Stimulated activated naive CD8-positive, alpha-beta T cell treated with anti-CD3 and anti-CD28 coated beads, Interleukin-15, amount 100 ng/mL, for 72 hours (primary cell): ENCODE data around the gene NXPH4.

Source experiments
- ATAC-seq: fragments of 150-1000 bp; cut with Tn5 transposase; 2 replicates; pipeline ENCODE4 v1.10.0; 2021; ENCODE audit warnings: mild to moderate bottlenecking, moderate library complexity
- DNase-seq, 2 donors: peaks; one replicate each; pipeline ENCODE4 v3.0.0; 2021 to 2022
- H3K27ac Mint-ChIP-seq, 2 donors: one replicate each; pipeline ENCODE4 v1.8.0; 2022; ENCODE audit warnings: mild to moderate bottlenecking in 2 of 2, mixed read lengths in 2 of 2, moderate library complexity in 2 of 2
- H3K27me3 Mint-ChIP-seq: one replicate; pipeline ENCODE4 v1.8.0; 2022; ENCODE audit warnings: mixed read lengths
- H3K4me1 Mint-ChIP-seq: one replicate; pipeline ENCODE4 v1.8.0; 2022; ENCODE audit warnings: mild to moderate bottlenecking, mixed read lengths
- H3K4me3 Mint-ChIP-seq, 2 donors: one replicate each; pipeline ENCODE4 v1.8.0; 2022; ENCODE audit warnings: mild to moderate bottlenecking in 2 of 2, mixed read lengths in 2 of 2, moderate library complexity in 1 of 2
- H3K9me3 Mint-ChIP-seq, 2 donors: one replicate each; pipeline ENCODE4 v1.8.0; 2022; ENCODE audit warnings: mixed read lengths in 2 of 2

NXPH4 gene

DNA sequence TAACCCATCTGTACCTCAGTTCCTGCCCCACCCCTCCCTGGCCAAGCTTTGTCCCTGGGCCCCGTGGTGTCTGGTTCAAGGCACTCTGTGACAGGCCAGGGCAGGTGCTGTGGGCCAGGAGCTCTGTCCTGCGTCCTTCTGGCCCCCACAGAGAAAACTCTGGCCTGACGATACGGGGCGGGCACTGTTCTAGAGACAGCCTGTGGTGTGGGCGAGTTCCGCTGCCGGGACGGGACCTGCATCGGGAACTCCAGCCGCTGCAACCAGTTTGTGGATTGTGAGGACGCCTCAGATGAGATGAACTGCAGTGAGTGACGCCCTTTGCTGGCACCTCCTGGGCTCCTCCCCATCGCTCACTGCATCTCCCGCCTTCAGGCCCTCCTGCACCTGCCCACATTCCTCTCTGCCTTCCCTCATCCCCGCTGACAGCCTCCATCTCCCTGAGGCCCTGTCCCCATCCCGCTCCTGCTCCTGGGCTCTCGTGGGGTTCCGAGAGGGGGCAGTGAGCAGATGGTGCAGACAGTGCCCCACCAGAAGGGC lies 22.8 kb upstream of the NXPH4 start:
- H3K27ac Mint-ChIP-seq, result no peak overlapping the region
- DNase-seq (no peak), ATAC-seq (no peak)
- H3K9me3 Mint-ChIP-seq, result no peaks in the 10 kb centered on the region
- no peak overlapping the region for H3K4me3 Mint-ChIP-seq
- H3K4me1 Mint-ChIP-seq, result no peaks in the 10 kb centered on the region
- no peaks in the 10 kb centered on the region for H3K27me3 Mint-ChIP-seq

- no peak overlapping the region for H3K27ac Mint-ChIP-seq
- no peaks in the 10 kb centered on the region for H3K27me3 Mint-ChIP-seq
- no peak for ATAC-seq
Observed at GRCh38 chr12:57194253-57194652, 22.3 kb upstream of the NXPH4 start.

DNA sequence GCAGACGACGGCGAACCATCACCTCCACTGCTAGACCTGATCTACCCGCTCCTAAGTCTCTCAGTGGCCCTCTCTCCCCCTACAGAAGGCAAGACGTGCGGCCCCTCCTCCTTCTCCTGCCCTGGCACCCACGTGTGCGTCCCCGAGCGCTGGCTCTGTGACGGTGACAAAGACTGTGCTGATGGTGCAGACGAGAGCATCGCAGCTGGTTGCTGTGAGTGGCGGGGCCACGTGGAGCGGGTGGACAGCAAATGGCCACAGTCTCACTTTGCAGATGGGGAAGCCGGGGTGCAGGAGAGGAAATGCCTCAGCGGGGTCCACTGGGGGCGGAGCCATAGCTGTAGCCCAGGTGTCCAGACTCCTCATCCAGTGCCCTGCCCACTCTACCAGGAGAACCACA lies 21.4 kb upstream of the NXPH4 start:
- no peak for DNase-seq
- Mint-ChIP-seq H3K4me3 (no peak overlapping the region), H3K27ac (peak overlapping the region in 1 of 2 donors; percentile 27), H3K27me3 (no peaks in the 10 kb centered on the region), H3K9me3 (no peaks in the 10 kb centered on the region), H3K4me1 (no peaks in the 10 kb centered on the region)
- ATAC-seq, result no peak

More at GRCh38 chr12:57194253-57194652, 22.3 kb upstream of the NXPH4 start:
- no peaks in the 10 kb centered on the region for H3K9me3 Mint-ChIP-seq
- no peak overlapping the region for H3K4me3 Mint-ChIP-seq
- DNase-seq, result no peak
- no peaks in the 10 kb centered on the region for H3K4me1 Mint-ChIP-seq

DNA sequence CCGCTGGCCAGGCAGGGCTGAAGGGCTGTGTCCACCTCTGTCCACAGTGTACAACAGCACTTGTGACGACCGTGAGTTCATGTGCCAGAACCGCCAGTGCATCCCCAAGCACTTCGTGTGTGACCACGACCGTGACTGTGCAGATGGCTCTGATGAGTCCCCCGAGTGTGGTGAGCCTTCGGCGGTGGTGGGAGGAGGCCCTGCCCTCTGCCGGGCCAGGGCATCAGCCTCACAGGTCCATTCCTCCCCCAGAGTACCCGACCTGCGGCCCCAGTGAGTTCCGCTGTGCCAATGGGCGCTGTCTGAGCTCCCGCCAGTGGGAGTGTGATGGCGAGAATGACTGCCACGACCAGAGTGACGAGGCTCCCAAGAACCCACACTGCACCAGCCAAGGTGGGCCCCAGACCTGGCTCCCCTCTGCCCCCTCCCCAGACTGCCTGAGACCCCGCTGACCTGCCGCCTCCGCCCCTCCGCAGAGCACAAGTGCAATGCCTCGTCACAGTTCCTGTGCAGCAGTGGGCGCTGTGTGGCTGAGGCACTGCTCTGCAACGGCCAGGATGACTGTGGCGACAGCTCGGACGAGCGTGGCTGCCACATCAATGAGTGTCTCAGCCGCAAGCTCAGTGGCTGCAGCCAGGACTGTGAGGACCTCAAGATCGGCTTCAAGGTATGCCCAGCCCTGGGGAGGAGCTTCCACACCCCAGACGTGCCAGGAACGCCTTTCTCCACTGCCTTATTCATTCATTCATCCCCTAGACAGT lies 20.8 kb upstream of the NXPH4 start:
- H3K4me1 Mint-ChIP-seq, result no peaks in the 10 kb centered on the region
- ATAC-seq, result no peak
- no peak overlapping the region for H3K27ac Mint-ChIP-seq

DNA sequence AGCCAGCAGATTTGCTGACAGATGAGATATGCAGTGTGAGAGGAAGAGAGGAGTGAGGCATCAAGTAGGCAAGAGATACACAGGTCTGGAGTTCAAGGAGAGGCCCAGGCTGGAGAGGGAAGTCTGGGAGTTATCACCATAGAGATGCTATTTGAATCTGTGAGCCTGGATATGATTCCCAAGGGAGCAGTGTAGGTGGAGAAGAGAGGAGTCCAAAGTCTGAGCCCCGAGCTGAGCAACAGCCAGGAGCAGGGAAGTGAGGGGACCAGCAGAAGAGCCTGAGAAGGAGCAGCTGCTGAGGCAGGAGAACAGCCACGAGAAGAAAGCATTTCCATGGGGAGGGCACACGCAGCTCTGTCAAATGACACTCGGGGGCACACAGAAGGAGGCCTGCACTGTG lies 20.2 kb upstream of the NXPH4 start:
- Mint-ChIP-seq H3K27ac (peak overlapping the region in 1 of 2 donors; percentile 35), H3K27me3 (no peaks in the 10 kb centered on the region)
- no peak for ATAC-seq

More for the DNA sequence above, 20.8 kb upstream of the NXPH4 start:
- Mint-ChIP-seq H3K27me3 (no peaks in the 10 kb centered on the region), H3K9me3 (no peaks in the 10 kb centered on the region), H3K4me3 (no peak overlapping the region)
- DNase-seq, result no peak

GRCh38 chr12:57196956-57197355 lies 19.6 kb upstream of the NXPH4 start:
- Mint-ChIP-seq H3K27me3 (no peaks in the 10 kb centered on the region), H3K9me3 (no peaks in the 10 kb centered on the region), H3K4me1 (no peaks in the 10 kb centered on the region), H3K4me3 (no peak overlapping the region), H3K27ac (no peak overlapping the region)
- ATAC-seq (no peak), DNase-seq (no peak)

More for the DNA sequence above, 20.2 kb upstream of the NXPH4 start:
- Mint-ChIP-seq H3K9me3 (no peaks in the 10 kb centered on the region), H3K4me1 (no peaks in the 10 kb centered on the region), H3K4me3 (no peak overlapping the region)
- no peak for DNase-seq

DNA sequence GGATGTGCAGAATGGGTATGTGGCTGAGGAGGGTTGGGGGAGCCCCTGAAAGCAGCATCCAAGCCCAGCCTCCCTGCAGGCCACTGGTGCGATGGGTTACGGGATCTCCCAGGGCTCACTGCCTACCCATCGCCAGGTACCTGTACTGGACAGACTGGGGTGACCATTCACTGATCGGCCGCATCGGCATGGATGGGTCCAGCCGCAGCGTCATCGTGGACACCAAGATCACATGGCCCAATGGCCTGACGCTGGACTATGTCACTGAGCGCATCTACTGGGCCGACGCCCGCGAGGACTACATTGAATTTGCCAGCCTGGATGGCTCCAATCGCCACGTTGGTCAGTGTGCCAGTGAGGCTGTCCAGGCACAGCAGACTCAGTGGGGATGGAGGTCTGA lies 18.3 kb upstream of the NXPH4 start:
- no peaks in the 10 kb centered on the region for H3K9me3 Mint-ChIP-seq
- H3K4me1 Mint-ChIP-seq, result no peaks in the 10 kb centered on the region
- no peak for DNase-seq

GRCh38 chr12:57199191-57199590 lies 17.4 kb upstream of the NXPH4 start:
- Mint-ChIP-seq H3K27me3 (no peaks in the 10 kb centered on the region), H3K4me1 (no peaks in the 10 kb centered on the region), H3K4me3 (no peak overlapping the region), H3K9me3 (no peaks in the 10 kb centered on the region), H3K27ac (no peak overlapping the region)
- no peak for DNase-seq
- no peak for ATAC-seq

More for the DNA sequence above, 18.3 kb upstream of the NXPH4 start:
- H3K27me3 Mint-ChIP-seq, result no peaks in the 10 kb centered on the region
- no peak overlapping the region for H3K4me3 Mint-ChIP-seq
- H3K27ac Mint-ChIP-seq, result no peak overlapping the region
- ATAC-seq, result no peak

GRCh38 chr12:57200497-57200896 lies 16.1 kb upstream of the NXPH4 start:
- H3K27ac Mint-ChIP-seq, result no peak overlapping the region
- H3K27me3 Mint-ChIP-seq, result no peaks in the 10 kb centered on the region
- DNase-seq (no peak), ATAC-seq (no peak)
- H3K4me3 Mint-ChIP-seq, result no peak overlapping the region
- no peaks in the 10 kb centered on the region for H3K9me3 Mint-ChIP-seq
- H3K4me1 Mint-ChIP-seq, result no peaks in the 10 kb centered on the region

GRCh38 chr12:57201219-57201618 lies 15.4 kb upstream of the NXPH4 start:
- Mint-ChIP-seq H3K27me3 (no peaks in the 10 kb centered on the region), H3K4me1 (no peaks in the 10 kb centered on the region), H3K27ac (no peak overlapping the region), H3K9me3 (no peaks in the 10 kb centered on the region), H3K4me3 (no peak overlapping the region)
- no peak for ATAC-seq
- no peak for DNase-seq

- Mint-ChIP-seq H3K27me3 (no peaks in the 10 kb centered on the region), H3K27ac (no peak overlapping the region), H3K4me1 (no peaks in the 10 kb centered on the region), H3K4me3 (no peak overlapping the region), H3K9me3 (no peaks in the 10 kb centered on the region)
- ATAC-seq, result no peak
- DNase-seq, result no peak
Observed at GRCh38 chr12:57201631-57202030, 15.0 kb upstream of the NXPH4 start.

DNA sequence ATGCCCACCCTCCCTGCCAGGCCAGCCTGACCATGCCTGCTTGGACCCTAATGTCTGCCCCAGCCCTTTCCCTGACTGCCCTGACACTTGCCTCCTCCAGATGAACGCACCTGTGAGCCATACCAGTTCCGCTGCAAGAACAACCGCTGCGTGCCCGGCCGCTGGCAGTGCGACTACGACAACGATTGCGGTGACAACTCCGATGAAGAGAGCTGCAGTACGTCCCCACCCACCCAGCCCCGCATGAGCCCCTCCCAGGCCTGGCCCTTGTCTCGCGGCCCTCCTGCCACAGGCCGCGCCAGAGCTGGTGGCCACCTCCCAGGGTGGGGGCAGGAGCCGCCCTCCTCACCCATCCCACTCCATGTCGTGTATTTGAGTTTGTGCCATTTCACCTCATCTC lies 14.3 kb upstream of the NXPH4 start:
- DNase-seq (no peak), ATAC-seq (no peak)
- Mint-ChIP-seq H3K27ac (no peak overlapping the region), H3K27me3 (no peaks in the 10 kb centered on the region), H3K4me3 (no peak overlapping the region), H3K4me1 (no peaks in the 10 kb centered on the region), H3K9me3 (no peaks in the 10 kb centered on the region)

GRCh38 chr12:57203201-57203600 lies 13.4 kb upstream of the NXPH4 start:
- no peaks in the 10 kb centered on the region for H3K4me1 Mint-ChIP-seq
- DNase-seq (no peak), ATAC-seq (no peak)
- no peak overlapping the region for H3K4me3 Mint-ChIP-seq
- no peak overlapping the region for H3K27ac Mint-ChIP-seq
- H3K9me3 Mint-ChIP-seq, result no peaks in the 10 kb centered on the region
- H3K27me3 Mint-ChIP-seq, result no peaks in the 10 kb centered on the region

- H3K4me3 Mint-ChIP-seq, result no peak overlapping the region
- no peaks in the 10 kb centered on the region for H3K9me3 Mint-ChIP-seq
- H3K27me3 Mint-ChIP-seq, result no peaks in the 10 kb centered on the region
- no peak overlapping the region for H3K27ac Mint-ChIP-seq
- ATAC-seq (no peak), DNase-seq (no peak)
- H3K4me1 Mint-ChIP-seq, result no peaks in the 10 kb centered on the region
Observed at GRCh38 chr12:57203791-57204190, 12.8 kb upstream of the NXPH4 start.

DNA sequence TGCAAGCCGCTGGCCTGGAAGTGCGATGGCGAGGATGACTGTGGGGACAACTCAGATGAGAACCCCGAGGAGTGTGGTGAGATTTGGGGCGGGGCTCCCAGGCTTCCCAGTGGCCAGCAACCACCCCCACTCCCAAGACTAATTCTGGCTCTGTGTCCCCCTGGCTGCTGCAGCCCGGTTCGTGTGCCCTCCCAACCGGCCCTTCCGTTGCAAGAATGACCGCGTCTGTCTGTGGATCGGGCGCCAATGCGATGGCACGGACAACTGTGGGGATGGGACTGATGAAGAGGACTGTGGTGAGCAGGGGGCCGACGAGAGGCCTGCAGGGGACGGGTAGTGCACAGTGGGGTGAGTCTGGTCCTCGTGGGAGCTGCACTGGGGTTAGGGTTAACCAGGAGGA lies 12.1 kb upstream of the NXPH4 start:
- Mint-ChIP-seq H3K27ac (peak overlapping the region in 1 of 2 donors; percentile 91), H3K4me1 (no peaks in the 10 kb centered on the region), H3K9me3 (no peaks in the 10 kb centered on the region), H3K27me3 (no peaks in the 10 kb centered on the region), H3K4me3 (no peak overlapping the region)
- DNase-seq, result no peak
- no peak for ATAC-seq

- no peaks in the 10 kb centered on the region for H3K9me3 Mint-ChIP-seq
- H3K4me3 Mint-ChIP-seq, result no peak overlapping the region
- H3K4me1 Mint-ChIP-seq, result no peaks in the 10 kb centered on the region
- no peak for DNase-seq
- no peaks in the 10 kb centered on the region for H3K27me3 Mint-ChIP-seq
- no peak for ATAC-seq
- H3K27ac Mint-ChIP-seq, result no peak overlapping the region
Observed at GRCh38 chr12:57205186-57205585, 11.4 kb upstream of the NXPH4 start.

- no peaks in the 10 kb centered on the region for H3K27me3 Mint-ChIP-seq
- no peak for ATAC-seq
- no peak for DNase-seq
- no peaks in the 10 kb centered on the region for H3K4me1 Mint-ChIP-seq
- H3K4me3 Mint-ChIP-seq, result no peak overlapping the region
- H3K27ac Mint-ChIP-seq, result no peak overlapping the region
- H3K9me3 Mint-ChIP-seq, result no peaks in the 10 kb centered on the region
Observed at GRCh38 chr12:57205931-57206330, 10.7 kb upstream of the NXPH4 start.
